HepG2 (cell line): ENCODE results near the gene DYSF.

Experiments used
- BCL6 ChIP-seq: IDR thresholded peaks from 2 replicates; pipeline ENCODE4 v1.6.1; 2016; ENCODE audit warnings: missing genetic modification reagents, missing compliant biosample characterization
- HDAC2 ChIP-seq: sonication (generic); formaldehyde crosslinking; IDR thresholded peaks from 2 replicates; pipeline ENCODE4 v1.4.0; 2020; ENCODE audit warnings: missing genetic modification reagents
- HOXD1 ChIP-seq: sonication (generic); formaldehyde crosslinking; IDR thresholded peaks from 2 replicates; pipeline ENCODE4 v1.5.0; 2020; ENCODE audit warnings: missing genetic modification reagents
- POLR2AphosphoS5 ChIP-seq: IDR thresholded peaks from 2 replicates; pipeline ENCODE4 v1.6.1; 2012; ENCODE audit warnings: low read depth, low read length
- RXRA ChIP-seq: sonication (generic); formaldehyde crosslinking; IDR thresholded peaks from 2 replicates; pipeline ENCODE4 v1.5.1; 2020; ENCODE audit warnings: missing genetic modification reagents
- RXRB ChIP-seq: IDR thresholded peaks from 2 replicates; pipeline ENCODE4 v1.6.1; 2016; ENCODE audit warnings: borderline replicate concordance, missing genetic modification reagents, missing compliant biosample characterization
- SUZ12 ChIP-seq: fragments of 150-350 bp; IDR thresholded peaks from 2 replicates; pipeline ENCODE4 v1.6.1; 2014; ENCODE audit warnings: low read depth, low read length
- TF ChIP-seq, protein P1 (sequence below): sonication (generic); formaldehyde crosslinking; IDR thresholded peaks from 2 replicates; pipeline ENCODE4 v1.5.0; 2020; ENCODE audit warnings: mild to moderate bottlenecking, missing genetic modification reagents, moderate library complexity
- TF ChIP-seq, protein P2 (sequence below), 2 experiments: fragments of 450-650 bp in 1 of 2; sonication (generic) in 1 of 2; formaldehyde crosslinking; IDR thresholded peaks; 2 replicates each; pipeline versions ENCODE4 v1.5.0 to v1.8.0; 2020 to 2022; ENCODE audit warnings: mild to moderate bottlenecking in 1 of 2, missing genetic modification reagents in 1 of 2

DNA sequence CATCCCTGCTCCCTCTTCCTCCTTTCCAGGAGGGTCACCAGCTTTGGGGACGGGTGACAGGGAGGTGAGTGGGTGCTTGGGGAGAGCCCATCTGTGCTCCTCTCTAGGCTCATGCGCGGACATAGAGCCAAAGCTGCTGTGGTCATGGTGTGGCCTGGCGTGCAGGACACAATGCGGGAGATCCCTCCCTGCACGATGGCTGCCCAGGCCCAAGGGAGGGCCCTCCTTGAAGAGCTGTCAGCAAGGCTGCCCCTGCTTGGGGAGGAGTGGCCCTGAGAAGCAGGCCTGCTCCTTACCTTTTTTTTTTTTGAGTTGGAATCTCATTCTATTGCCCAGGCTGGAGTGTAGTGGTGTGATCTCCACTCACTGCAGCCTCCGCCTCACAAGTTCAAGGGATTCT lies 111.4 kb downstream of the DYSF start:
- TF ChIP-seq POLR2AphosphoS5 (no peak), SUZ12 (no peak), HOXD1 (CRISPR knock-in tag) (no peak), RXRA (CRISPR knock-in tag) (no peak), BCL6 (CRISPR knock-in tag) (no peak), HDAC2 (CRISPR knock-in tag) (no peak), RXRB (CRISPR knock-in tag) (no peak)
- TF ChIP-seq, protein P1, sequence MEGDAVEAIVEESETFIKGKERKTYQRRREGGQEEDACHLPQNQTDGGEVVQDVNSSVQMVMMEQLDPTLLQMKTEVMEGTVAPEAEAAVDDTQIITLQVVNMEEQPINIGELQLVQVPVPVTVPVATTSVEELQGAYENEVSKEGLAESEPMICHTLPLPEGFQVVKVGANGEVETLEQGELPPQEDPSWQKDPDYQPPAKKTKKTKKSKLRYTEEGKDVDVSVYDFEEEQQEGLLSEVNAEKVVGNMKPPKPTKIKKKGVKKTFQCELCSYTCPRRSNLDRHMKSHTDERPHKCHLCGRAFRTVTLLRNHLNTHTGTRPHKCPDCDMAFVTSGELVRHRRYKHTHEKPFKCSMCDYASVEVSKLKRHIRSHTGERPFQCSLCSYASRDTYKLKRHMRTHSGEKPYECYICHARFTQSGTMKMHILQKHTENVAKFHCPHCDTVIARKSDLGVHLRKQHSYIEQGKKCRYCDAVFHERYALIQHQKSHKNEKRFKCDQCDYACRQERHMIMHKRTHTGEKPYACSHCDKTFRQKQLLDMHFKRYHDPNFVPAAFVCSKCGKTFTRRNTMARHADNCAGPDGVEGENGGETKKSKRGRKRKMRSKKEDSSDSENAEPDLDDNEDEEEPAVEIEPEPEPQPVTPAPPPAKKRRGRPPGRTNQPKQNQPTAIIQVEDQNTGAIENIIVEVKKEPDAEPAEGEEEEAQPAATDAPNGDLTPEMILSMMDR: no peak
- TF ChIP-seq, protein P2, sequence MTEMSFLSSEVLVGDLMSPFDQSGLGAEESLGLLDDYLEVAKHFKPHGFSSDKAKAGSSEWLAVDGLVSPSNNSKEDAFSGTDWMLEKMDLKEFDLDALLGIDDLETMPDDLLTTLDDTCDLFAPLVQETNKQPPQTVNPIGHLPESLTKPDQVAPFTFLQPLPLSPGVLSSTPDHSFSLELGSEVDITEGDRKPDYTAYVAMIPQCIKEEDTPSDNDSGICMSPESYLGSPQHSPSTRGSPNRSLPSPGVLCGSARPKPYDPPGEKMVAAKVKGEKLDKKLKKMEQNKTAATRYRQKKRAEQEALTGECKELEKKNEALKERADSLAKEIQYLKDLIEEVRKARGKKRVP (CRISPR knock-in tag; IDR thresholded peaks at IDR 0.05): no peak
